HepG2 (cell line): ENCODE results near the gene ROBO2. TPM values are rescaled to one million over a fixed set of nuclear protein-coding genes. Genes with fewer than 3 reads are reported as not detected.

Source experiments
- ATAC-seq: fragments of 200-7000 bp; cut with Tn5 transposase; 3 replicates; pipeline ENCODE4 v1.9.1; 2020; ENCODE audit warnings: mild to moderate bottlenecking, moderate library complexity
- BruUV-seq: library from RNA; stranded (reverse); fragments of 400-500 nt; replicated peaks from 2 replicates; lab custom pipeline; 2021; lab: Mats Ljungman, UMichigan
- CTCF ChIA-PET: fragments of 300-600 bp; formaldehyde crosslinking; extraction: SDS; loops from one replicate; lab custom pipeline; 2021; ENCODE audit warnings: low total read pairs, inconsistent platforms, low intra/inter-chr PET ratio; lab: Yijun Ruan, JAX
- POLR2A ChIA-PET: fragments of 350-600 bp; sonication (Branson Sonifier 250); formaldehyde crosslinking; loops from one replicate; lab custom pipeline; 2020; ENCODE audit warnings: antibody characterized with exemption, inconsistent platforms; lab: Yijun Ruan, JAX
- DNase-seq: peaks from one replicate; pipeline ENCODE4 v3.0.0-alpha.2; 2015; ENCODE audit warnings: low spot score
- FAIRE-seq: peaks from 3 replicates; lab custom pipeline; 2011; peaks lifted over from hg19 to GRCh38; lab: Jason Lieb, UNC
- H2AFZ ChIP-seq: one replicate; pipeline ENCODE4 v1.6.1; 2011; ENCODE audit warnings: low read length, inconsistent platforms
- H3K27ac ChIP-seq: fragments of 300-600 bp; 3 replicates; pipeline ENCODE4 v1.8.0; 2011; ENCODE audit warnings: mixed run types, mild to moderate bottlenecking, mixed read lengths, low read length, inconsistent platforms; ENCODE audit not compliant: insufficient read depth; ENCODE audit errors: extremely low read length
- H3K27me3 ChIP-seq, 2 experiments: fragments of 200-600 bp in 1 of 2; 2 replicates in 1 of 2; 3 replicates in 1 of 2; pipeline versions ENCODE4 v1.6.0 to v1.8.0; 2011; ENCODE audit warnings: low read length in 2 of 2, mild to moderate bottlenecking in 2 of 2, moderate library complexity in 2 of 2, inconsistent platforms in 1 of 2; ENCODE audit not compliant: insufficient read depth in 2 of 2, control insufficient read depth in 1 of 2
- H3K36me3 ChIP-seq, 2 experiments: fragments of 200-600 bp in 1 of 2; replicated peaks in 1 of 2; 2 replicates in 1 of 2; 3 replicates in 1 of 2; pipeline versions ENCODE4 v1.5.1 to v1.8.0; 2011; ENCODE audit warnings: low read length in 2 of 2, inconsistent platforms in 1 of 2; ENCODE audit not compliant: insufficient read depth in 2 of 2, control insufficient read depth in 1 of 2
- H3K4me1 ChIP-seq: 2 replicates; pipeline ENCODE4 v1.5.1; 2012; ENCODE audit warnings: low read length, inconsistent platforms; ENCODE audit not compliant: insufficient read depth
- H3K4me2 ChIP-seq: 2 replicates; pipeline ENCODE4 v1.6.0; 2011; ENCODE audit warnings: low read depth, low read length, inconsistent platforms
- H3K4me3 ChIP-seq, 3 experiments: fragments of 200-600 bp in 1 of 3; sonication (generic), shearing (Covaris generic) in 1 of 3; replicated peaks in 1 of 3; 2 replicates each; pipeline ENCODE4 v1.5.1; 2011 to 2016; ENCODE audit warnings: low read length in 3 of 3, inconsistent platforms in 2 of 3, low read depth in 2 of 3, mild to moderate bottlenecking in 2 of 3, control low read depth in 1 of 3, mixed read lengths in 1 of 3; ENCODE audit not compliant: insufficient read depth in 1 of 3
- H3K79me2 ChIP-seq: one replicate; pipeline ENCODE4 v1.6.1; 2011; ENCODE audit warnings: low read length, inconsistent platforms; ENCODE audit not compliant: insufficient read depth
- H3K9ac ChIP-seq: 2 replicates; pipeline ENCODE4 v1.6.0; 2011; ENCODE audit warnings: mild to moderate bottlenecking, low read depth, low read length, inconsistent platforms; ENCODE audit not compliant: insufficient read depth
- H3K9me3 ChIP-seq: 2 replicates; pipeline ENCODE4 v1.5.1; 2012; ENCODE audit warnings: mild to moderate bottlenecking, low read length
- H4K20me1 ChIP-seq: 2 replicates; pipeline ENCODE4 v1.6.0; 2011; ENCODE audit warnings: inconsistent platforms, mild to moderate bottlenecking, low read length, moderate library complexity; ENCODE audit not compliant: insufficient read depth
- BRCA1 ChIP-seq: sonication (generic); formaldehyde crosslinking; IDR thresholded peaks from 2 replicates; pipeline ENCODE4 v1.4.0; 2020; ENCODE audit warnings: missing genetic modification reagents
- EP300 ChIP-seq, 3 experiments: sonication (generic) in 1 of 3; formaldehyde crosslinking in 1 of 3; IDR thresholded peaks; 2 replicates each; pipeline versions ENCODE4 v1.5.1 to v1.6.1; 2011 to 2020; ENCODE audit warnings: low read depth in 2 of 3, low read length in 2 of 3, borderline replicate concordance in 1 of 3, improper control_type of control experiment in 1 of 3, mild to moderate bottlenecking in 1 of 3, missing genetic modification reagents in 1 of 3, moderate library complexity in 1 of 3
- GATAD1 ChIP-seq: IDR thresholded peaks from 2 replicates; pipeline ENCODE4 v1.6.1; 2016; ENCODE audit warnings: missing genetic modification reagents, missing compliant biosample characterization
- GTF2F1 ChIP-seq: fragments of 150-350 bp; IDR thresholded peaks from 2 replicates; pipeline ENCODE4 v1.6.1; 2014; ENCODE audit warnings: low read length
- KLF16 ChIP-seq, 2 experiments: sonication (generic) in 1 of 2; formaldehyde crosslinking in 1 of 2; IDR thresholded peaks; 2 replicates each; pipeline versions ENCODE4 v1.6.1 to v1.8.0; 2016 to 2023; ENCODE audit warnings: missing genetic modification reagents in 2 of 2, missing compliant biosample characterization in 1 of 2
- SNAPC2 ChIP-seq: sonication (generic); formaldehyde crosslinking; IDR thresholded peaks from 2 replicates; pipeline ENCODE4 v1.8.1; 2022; ENCODE audit warnings: mild to moderate bottlenecking, missing genetic modification reagents
- TARDBP ChIP-seq: sonication (generic); formaldehyde crosslinking; IDR thresholded peaks from 2 replicates; pipeline ENCODE4 v1.8.0; 2022; ENCODE audit warnings: mild to moderate bottlenecking, missing genetic modification reagents
- XRCC5 ChIP-seq: fragments of 200-400 bp; formaldehyde crosslinking; optimal IDR thresholded peaks from 2 replicates; pipeline ENCODE3; 2017; ENCODE audit warnings: mild to moderate bottlenecking, low read length
- ZFYVE20 ChIP-seq: sonication (generic); formaldehyde crosslinking; IDR thresholded peaks from 2 replicates; pipeline ENCODE4 v1.8.0; 2023; ENCODE audit warnings: low read depth, mild to moderate bottlenecking, moderate library complexity, missing genetic modification reagents, borderline replicate concordance
- WGBS: methylation state at CpG from one replicate; pipeline ENCODE4 v1.1.6; 2017; ENCODE audit warnings: low lambda C conversion rate; 5-methylcytosine and 5-hydroxymethylcytosine counted together
- in situ Hi-C: cut with HindIII; loops from 2 replicates; pipeline ENCODE4 v1.10.0; 2017; ENCODE audit warnings: low pct_unique_long_range_greater_than_20kb; ENCODE audit not compliant: extremely low pct_ligation_motif_present
- intact Hi-C: fragments of 100-400 bp; cut with micrococcal nuclease; formaldehyde crosslinking; loops from one replicate; pipeline ENCODE4 v1.10.0; 2022; ENCODE audit not compliant: unreplicated experiment
- polyA plus RNA-seq, 8 experiments: library from polyadenylated mRNA; depleted of rRNA in 3 of 8; stranded (reverse) in 7 of 8; unstranded in 1 of 8; fragments of >200 nt; fragmentation: Illumina TruSeq in 4 of 8; extraction: Trizol in 4 of 8; gene quantifications; 2 replicates each; pipeline versions ENCODE4 v1.2.1 to v1.2.3, GENCODE V29; 2011 to 2016; ENCODE audit warnings: low read depth in 4 of 8, missing spikeins in 1 of 8, mixed read lengths in 1 of 8; ENCODE audit not compliant: insufficient read depth in 1 of 8
- total RNA-seq, 5 experiments: library from RNA; depleted of rRNA; stranded (reverse); fragments of >200 nt; fragmentation: Illumina TruSeq; extraction: Trizol; gene quantifications; 2 replicates each; pipeline ENCODE4 v1.2.3, GENCODE V29; 2016; ENCODE audit warnings: low read depth in 1 of 5
- TF ChIP-seq, protein P1 (sequence below): sonication (generic); formaldehyde crosslinking; IDR thresholded peaks from 2 replicates; pipeline ENCODE4 v1.4.0; 2020; ENCODE audit warnings: mild to moderate bottlenecking, missing genetic modification reagents
- TF ChIP-seq, protein P2 (sequence below), 2 experiments: fragments of 450-650 bp in 1 of 2; sonication (generic) in 1 of 2; formaldehyde crosslinking in 1 of 2; IDR thresholded peaks; 2 replicates each; pipeline versions ENCODE4 v1.6.1 to v1.8.0; 2016 to 2022; ENCODE audit warnings: antibody characterized with exemption in 1 of 2, mild to moderate bottlenecking in 1 of 2, missing genetic modification reagents in 1 of 2

ROBO2 gene
- total and polyA plus RNA-seq, 2 of the 13 experiments (the other 11 are each of a cell fraction or from before 2014, with no cell fraction given): not detected

DNA sequence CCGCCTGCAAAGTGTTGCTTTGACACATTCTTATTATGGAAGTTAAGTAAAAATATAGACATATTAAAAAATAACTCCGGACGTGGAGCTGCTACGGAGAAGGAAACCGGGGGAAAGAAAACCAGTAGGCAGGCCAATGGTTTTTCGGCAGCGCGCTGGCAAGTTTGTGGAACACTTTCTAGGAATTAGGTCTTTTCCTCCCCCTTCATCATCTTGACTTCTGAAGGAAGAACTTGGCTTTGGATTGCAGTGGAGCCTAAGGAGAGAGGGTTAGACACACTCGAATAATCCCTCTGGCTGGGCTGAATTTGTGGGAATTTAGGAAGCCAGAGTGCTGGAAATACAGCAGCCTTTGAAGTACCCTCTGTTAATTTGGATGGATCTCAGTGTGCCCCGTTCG is 317 bp downstream of the ROBO2 start:
- no peaks in the 10 kb centered on the region for H3K36me3 ChIP-seq
- no peak overlapping the region for H3K9ac ChIP-seq
- H3K4me2 ChIP-seq: no peak overlapping the region
- H3K4me1 ChIP-seq: no peaks in the 10 kb centered on the region
- BruUV-seq: no TSS peak
- no peaks in the 10 kb centered on the region for H3K9me3 ChIP-seq
- ChIA-PET POLR2A (no interaction called here), CTCF (interaction anchor here (2.6 kb wide), 1 partner anchor 214 kb away, joined by 27 read pairs; no protein-coding TSS in a partner anchor)
- DNase-seq: no peak
- no peak for TF ChIP-seq GTF2F1
- no peak for TF ChIP-seq EP300 (IDR thresholded peaks at IDR 0.05; ENCODE audit: low read depth in 2 of 2, low read length in 2 of 2)
- no peak for TF ChIP-seq EP300 (CRISPR knock-in tag; IDR thresholded peaks at IDR 0.05; ENCODE audit: borderline replicate concordance)
- no peak for TF ChIP-seq ZFYVE20 (CRISPR knock-in tag)
- TF ChIP-seq XRCC5: no peak
- TF ChIP-seq, protein P1, sequence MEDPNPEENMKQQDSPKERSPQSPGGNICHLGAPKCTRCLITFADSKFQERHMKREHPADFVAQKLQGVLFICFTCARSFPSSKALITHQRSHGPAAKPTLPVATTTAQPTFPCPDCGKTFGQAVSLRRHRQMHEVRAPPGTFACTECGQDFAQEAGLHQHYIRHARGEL: no peak
- TF ChIP-seq SNAPC2 (CRISPR knock-in tag): no peak
- TF ChIP-seq BRCA1: no peak
- TF ChIP-seq KLF16 (CRISPR knock-in tag; IDR thresholded peaks at IDR 0.05): no peak
- TF ChIP-seq GATAD1 (CRISPR knock-in tag): no peak
- no peak for TF ChIP-seq TARDBP
- TF ChIP-seq, protein P2, sequence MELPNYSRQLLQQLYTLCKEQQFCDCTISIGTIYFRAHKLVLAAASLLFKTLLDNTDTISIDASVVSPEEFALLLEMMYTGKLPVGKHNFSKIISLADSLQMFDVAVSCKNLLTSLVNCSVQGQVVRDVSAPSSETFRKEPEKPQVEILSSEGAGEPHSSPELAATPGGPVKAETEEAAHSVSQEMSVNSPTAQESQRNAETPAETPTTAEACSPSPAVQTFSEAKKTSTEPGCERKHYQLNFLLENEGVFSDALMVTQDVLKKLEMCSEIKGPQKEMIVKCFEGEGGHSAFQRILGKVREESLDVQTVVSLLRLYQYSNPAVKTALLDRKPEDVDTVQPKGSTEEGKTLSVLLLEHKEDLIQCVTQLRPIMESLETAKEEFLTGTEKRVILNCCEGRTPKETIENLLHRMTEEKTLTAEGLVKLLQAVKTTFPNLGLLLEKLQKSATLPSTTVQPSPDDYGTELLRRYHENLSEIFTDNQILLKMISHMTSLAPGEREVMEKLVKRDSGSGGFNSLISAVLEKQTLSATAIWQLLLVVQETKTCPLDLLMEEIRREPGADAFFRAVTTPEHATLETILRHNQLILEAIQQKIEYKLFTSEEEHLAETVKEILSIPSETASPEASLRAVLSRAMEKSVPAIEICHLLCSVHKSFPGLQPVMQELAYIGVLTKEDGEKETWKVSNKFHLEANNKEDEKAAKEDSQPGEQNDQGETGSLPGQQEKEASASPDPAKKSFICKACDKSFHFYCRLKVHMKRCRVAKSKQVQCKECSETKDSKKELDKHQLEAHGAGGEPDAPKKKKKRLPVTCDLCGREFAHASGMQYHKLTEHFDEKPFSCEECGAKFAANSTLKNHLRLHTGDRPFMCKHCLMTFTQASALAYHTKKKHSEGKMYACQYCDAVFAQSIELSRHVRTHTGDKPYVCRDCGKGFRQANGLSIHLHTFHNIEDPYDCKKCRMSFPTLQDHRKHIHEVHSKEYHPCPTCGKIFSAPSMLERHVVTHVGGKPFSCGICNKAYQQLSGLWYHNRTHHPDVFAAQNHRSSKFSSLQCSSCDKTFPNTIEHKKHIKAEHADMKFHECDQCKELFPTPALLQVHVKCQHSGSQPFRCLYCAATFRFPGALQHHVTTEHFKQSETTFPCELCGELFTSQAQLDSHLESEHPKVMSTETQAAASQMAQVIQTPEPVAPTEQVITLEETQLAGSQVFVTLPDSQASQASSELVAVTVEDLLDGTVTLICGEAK (IDR thresholded peaks at IDR 0.05): no peak
- TF ChIP-seq, protein P2 (CRISPR knock-in tag; IDR thresholded peaks at IDR 0.05): no peak
- in situ Hi-C loops: loop anchor here (25.0 kb wide), 1 partner anchor 1597 kb away; no protein-coding TSS in a partner anchor
- H2AFZ ChIP-seq: no peak overlapping the region
- no peak overlapping the region for H3K27ac ChIP-seq
- H3K4me3 ChIP-seq: no peak overlapping the region
- no peak for FAIRE-seq
- no peaks in the 10 kb centered on the region for H4K20me1 ChIP-seq
- no peak for ATAC-seq
- 3% methylated on average over 11 of the region's 11 CpGs for WGBS
- no peaks in the 10 kb centered on the region for H3K79me2 ChIP-seq
- H3K27me3 ChIP-seq: peaks cover 4 to 27% of the 10 kb centered on the region in 2 experiments
- intact Hi-C loops: no loop called here
